ENCODE results near the gene IRF2BP1.

IRF2BP1 gene

DNA sequence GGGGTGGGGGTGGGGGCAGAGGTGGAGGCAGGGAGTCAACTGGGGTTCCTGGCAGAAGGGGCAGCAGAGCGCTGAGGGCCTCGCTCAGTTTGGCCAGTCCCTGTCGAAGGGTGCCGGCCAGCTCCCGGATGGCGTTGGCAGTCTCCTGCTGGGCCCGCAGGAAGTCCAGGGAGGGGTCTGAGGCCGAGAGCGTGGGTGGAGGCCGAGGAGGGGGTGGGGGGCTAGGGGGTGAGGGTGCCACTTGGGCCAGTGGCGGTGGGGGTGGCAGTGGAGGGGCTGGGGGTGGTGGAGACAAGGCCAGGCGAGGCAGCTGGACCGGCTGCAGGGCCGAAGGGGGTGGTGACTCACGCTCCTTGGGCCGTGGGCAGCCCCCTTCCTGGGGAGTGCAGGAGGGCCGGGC lies 4.9 kb upstream of the IRF2BP1 start:
- peaks cover 8% of the 10 kb centered on the region for H3K4me1 ChIP-seq (ENCODE audit: control insufficient read depth, insufficient read depth, low read length, poor library complexity, severe bottlenecking)
- no peak overlapping the region for H3K27ac ChIP-seq (ENCODE audit: insufficient read depth, low read length, poor library complexity, severe bottlenecking)

DNA sequence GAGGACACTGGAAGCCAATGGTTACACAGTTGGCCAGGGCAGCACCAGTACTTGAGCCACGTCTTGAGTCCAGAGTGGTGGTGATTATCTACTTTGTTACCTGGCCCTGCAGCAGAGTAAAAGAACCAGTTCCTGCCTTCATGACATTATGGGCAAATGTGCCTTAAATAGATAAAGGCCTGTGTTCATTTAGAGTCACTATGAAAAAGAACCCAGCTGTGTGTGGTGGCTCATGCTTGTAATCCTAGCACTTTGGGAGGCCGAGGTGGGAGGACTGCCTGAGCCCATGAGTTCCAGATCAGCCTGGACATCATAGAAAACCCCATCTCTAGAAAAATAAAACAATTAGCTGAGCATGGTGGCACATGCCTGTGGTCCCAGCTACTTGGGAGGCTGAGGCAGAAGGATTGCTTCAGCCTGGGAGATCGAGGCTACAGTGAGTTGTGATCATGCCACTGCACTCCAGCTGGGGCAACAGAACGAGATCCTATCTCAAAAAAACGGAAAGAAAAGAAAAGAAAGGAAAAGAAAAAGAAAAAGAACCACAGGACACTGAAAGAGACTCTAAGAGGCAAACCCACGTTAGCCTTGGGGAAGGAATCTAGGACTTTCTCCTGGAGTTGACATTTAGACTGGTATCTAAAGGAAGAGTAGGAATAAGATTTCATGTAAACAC lies 3.4 kb upstream of the IRF2BP1 start:
- H3K4me1 ChIP-seq (ENCODE audit: control insufficient read depth, insufficient read depth, low read length, poor library complexity, severe bottlenecking) = peaks cover 21% of the 10 kb centered on the region
- H3K9me3 ChIP-seq (ENCODE audit: control insufficient read depth, low read length) = no peaks in the 10 kb centered on the region
- no peak for DNase-seq
- H3K27ac ChIP-seq (ENCODE audit: insufficient read depth, low read length, poor library complexity, severe bottlenecking) = no peak overlapping the region
- no peak overlapping the region for H3K4me3 ChIP-seq (ENCODE audit: insufficient read depth, low read depth, low read length, poor library complexity, severe bottlenecking)
- H3K27me3 ChIP-seq (replicated peaks; ENCODE audit: control insufficient read depth, insufficient read depth, low read length, poor library complexity, severe bottlenecking) = no peaks in the 10 kb centered on the region
- no peaks in the 10 kb centered on the region for H3K36me3 ChIP-seq (ENCODE audit: control insufficient read depth, insufficient read depth, low read length)

More for the DNA sequence above, 4.9 kb upstream of the IRF2BP1 start:
- Histone ChIP-seq H3K9me3 (ENCODE audit: control insufficient read depth, low read length) (no peaks in the 10 kb centered on the region), H3K4me3 (ENCODE audit: insufficient read depth, low read depth, low read length, poor library complexity, severe bottlenecking) (no peak overlapping the region), H3K27me3 (replicated peaks; ENCODE audit: control insufficient read depth, insufficient read depth, low read length, poor library complexity, severe bottlenecking) (no peaks in the 10 kb centered on the region), H3K36me3 (ENCODE audit: control insufficient read depth, insufficient read depth, low read length) (peaks cover 6% of the 10 kb centered on the region)
- no peak for DNase-seq

DNA sequence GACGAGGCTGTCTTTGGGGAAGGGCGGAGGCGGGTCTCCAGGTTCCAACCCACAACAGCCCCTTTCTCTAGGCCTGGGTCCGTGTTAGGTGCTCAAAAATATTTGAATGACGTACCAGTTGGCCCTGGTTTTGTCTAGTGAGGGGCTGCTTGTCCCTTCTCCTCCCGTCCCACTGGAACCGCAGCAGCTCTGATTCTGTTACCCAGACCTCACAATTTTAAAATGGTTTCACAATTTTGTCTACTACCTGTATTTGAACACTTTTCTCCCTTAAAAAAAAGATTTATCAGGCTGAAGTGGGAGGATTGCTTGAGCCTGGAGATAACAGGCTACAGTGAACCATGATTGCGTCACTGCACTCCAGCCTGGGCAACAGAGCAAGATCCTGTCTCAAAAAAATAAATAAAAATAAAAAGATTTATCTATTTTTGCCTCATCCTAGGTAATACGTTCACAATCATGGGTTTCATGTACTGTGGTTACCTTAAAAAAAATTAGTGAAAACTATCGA lies 1.3 kb upstream of the IRF2BP1 start:
- H3K4me3 ChIP-seq (ENCODE audit: insufficient read depth, low read depth, low read length, poor library complexity, severe bottlenecking) = peak overlapping the region; percentile 67
- no peak for DNase-seq
- no peaks in the 10 kb centered on the region for H3K36me3 ChIP-seq (ENCODE audit: control insufficient read depth, insufficient read depth, low read length)
- no peaks in the 10 kb centered on the region for H3K9me3 ChIP-seq (ENCODE audit: control insufficient read depth, low read length)
- no peaks in the 10 kb centered on the region for H3K27me3 ChIP-seq (replicated peaks; ENCODE audit: control insufficient read depth, insufficient read depth, low read length, poor library complexity, severe bottlenecking)
- peak overlapping the region; percentile 72 for H3K27ac ChIP-seq (ENCODE audit: insufficient read depth, low read length, poor library complexity, severe bottlenecking)
- peaks cover 37% of the 10 kb centered on the region for H3K4me1 ChIP-seq (ENCODE audit: control insufficient read depth, insufficient read depth, low read length, poor library complexity, severe bottlenecking)

DNA sequence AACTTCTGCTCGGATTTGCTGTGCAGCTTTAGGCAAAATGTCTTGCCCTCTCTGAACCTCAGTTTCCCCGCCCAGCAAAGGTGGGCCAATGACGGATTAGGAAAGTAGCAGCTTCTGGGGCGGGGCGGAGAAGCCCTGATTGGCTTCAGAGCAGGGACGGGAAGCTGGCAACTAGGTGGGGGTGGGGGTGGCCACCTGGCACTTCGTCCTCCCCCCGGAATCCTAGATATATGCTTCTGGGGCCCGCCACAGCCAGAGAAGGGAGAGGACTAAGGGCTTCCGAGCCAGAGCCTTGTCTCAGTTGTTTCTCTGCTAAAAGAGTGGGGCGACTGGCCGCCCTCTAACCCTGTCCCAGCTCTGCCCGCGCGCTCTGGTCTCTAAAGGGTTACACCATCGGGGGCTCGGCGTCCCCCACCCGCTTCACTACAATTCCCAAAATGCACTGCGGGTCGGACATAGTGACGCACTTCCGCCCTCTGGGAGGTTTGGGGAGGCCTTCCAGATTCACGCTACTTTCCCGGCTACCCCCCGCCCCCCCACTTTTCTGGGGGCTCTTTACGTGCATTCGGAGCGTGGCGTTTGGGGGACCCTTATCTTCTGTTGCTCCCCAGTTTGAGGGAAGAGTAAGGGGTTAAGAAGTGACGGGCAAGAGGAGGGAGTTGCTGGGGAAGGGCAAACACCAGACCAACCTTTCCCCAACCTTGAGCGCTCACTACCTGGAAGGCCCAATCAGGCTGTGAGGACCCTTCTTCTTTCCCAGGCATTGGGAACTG lies 672 bp upstream of the IRF2BP1 start:
- Histone ChIP-seq H3K9me3 (ENCODE audit: control insufficient read depth, low read length) (no peaks in the 10 kb centered on the region), H3K36me3 (ENCODE audit: control insufficient read depth, insufficient read depth, low read length) (no peaks in the 10 kb centered on the region), H3K27me3 (replicated peaks; ENCODE audit: control insufficient read depth, insufficient read depth, low read length, poor library complexity, severe bottlenecking) (no peaks in the 10 kb centered on the region), H3K4me3 (ENCODE audit: insufficient read depth, low read depth, low read length, poor library complexity, severe bottlenecking) (peak overlapping the region; percentile 67), H3K4me1 (ENCODE audit: control insufficient read depth, insufficient read depth, low read length, poor library complexity, severe bottlenecking) (peaks cover 37% of the 10 kb centered on the region), H3K27ac (ENCODE audit: insufficient read depth, low read length, poor library complexity, severe bottlenecking) (peak overlapping the region; percentile 72)
- DNase-seq = peak; percentile 72 to 82 (median 81)

DNA sequence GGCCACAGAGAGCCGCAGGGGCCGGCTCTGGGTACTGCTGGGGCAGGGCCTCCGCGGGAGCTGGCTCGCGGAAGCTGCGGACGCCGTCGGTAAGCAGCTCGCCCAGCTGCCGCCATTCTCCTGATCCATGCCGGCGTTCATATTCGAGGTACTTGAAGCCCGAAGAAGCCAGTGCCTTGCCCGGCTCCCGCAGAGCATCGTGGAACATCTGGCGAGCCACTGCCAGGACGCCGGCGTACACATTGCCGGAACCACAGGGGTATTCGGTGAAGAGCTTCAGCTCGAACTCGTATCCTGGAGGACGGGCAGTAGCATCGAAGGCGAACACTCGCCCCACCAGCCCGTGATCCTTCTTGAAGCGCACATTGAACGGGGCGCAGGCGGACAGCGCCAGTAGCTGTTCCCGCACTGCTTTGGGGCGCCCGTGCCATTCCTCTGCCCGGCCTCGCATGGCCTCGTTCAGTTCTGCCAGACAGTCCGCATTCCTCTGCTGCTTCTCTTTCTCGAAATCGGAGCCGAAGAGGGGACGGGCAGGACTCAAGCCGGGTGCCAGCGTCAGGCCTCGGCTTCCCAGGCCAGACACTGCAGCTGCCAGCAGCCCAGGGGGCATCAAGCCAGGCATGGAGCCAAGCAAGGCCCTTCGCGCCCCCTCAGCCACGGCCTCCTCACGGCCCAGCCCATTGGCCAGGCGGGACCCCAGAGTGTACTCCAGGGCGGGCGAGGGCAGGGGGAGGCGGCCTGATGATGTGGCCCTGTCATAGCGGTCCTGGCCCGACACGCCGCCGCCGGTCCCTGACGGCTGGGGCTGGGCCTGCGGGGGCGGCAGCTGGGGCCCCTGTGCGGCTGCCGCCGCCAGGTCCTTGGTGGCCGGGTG lies 1.0 kb downstream of the IRF2BP1 start:
- Histone ChIP-seq H3K9me3 (ENCODE audit: control insufficient read depth, low read length) (no peaks in the 10 kb centered on the region), H3K4me3 (ENCODE audit: insufficient read depth, low read depth, low read length, poor library complexity, severe bottlenecking) (peak overlapping the region; percentile 67), H3K27me3 (replicated peaks; ENCODE audit: control insufficient read depth, insufficient read depth, low read length, poor library complexity, severe bottlenecking) (no peaks in the 10 kb centered on the region), H3K36me3 (ENCODE audit: control insufficient read depth, insufficient read depth, low read length) (no peaks in the 10 kb centered on the region), H3K4me1 (ENCODE audit: control insufficient read depth, insufficient read depth, low read length, poor library complexity, severe bottlenecking) (peaks cover 37% of the 10 kb centered on the region), H3K27ac (ENCODE audit: insufficient read depth, low read length, poor library complexity, severe bottlenecking) (peak overlapping the region; percentile 72)
- no peak for DNase-seq

DNA sequence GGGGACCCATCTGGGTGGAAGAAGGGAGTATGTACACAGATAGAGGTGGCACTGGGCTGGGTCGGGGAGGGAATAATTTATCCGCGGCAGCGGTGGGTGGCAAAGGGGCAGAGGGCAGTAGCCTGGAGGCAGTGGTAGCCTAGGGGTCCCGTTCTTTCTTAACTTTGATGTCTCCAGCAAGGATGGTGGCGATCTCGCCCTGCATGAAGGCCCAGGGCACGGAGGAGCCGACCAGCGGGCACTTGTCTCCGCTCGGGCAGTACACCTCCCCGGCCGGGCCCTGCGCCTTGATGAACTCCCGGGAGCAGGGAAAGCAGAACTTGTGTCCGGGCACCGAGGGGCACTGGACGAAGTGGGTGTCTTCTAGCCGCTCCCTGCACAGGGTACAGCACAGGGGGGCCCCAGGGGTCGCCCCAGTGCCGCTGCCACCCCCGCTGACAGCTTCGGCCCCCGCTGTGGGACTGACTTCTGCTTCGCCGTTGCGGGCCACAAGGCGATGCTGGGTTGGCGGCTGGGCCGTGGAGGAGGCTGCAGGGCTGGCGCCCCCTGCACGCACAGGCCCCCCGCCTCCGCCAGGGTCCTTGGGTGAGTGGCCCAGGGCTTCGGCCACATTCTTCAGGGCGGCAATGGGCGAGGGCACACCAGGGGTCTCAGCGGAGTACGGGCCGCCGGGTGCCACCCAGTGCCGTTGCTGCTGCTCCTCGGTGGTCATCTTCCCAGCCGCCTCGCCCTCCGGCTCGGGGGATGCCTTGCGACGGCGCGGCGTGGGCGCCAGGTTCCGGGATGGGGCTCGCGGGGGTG lies 1.9 kb downstream of the IRF2BP1 start:
- Histone ChIP-seq H3K36me3 (ENCODE audit: control insufficient read depth, insufficient read depth, low read length) (no peaks in the 10 kb centered on the region), H3K4me3 (ENCODE audit: insufficient read depth, low read depth, low read length, poor library complexity, severe bottlenecking) (no peak overlapping the region), H3K9me3 (ENCODE audit: control insufficient read depth, low read length) (no peaks in the 10 kb centered on the region), H3K27ac (ENCODE audit: insufficient read depth, low read length, poor library complexity, severe bottlenecking) (no peak overlapping the region), H3K27me3 (replicated peaks; ENCODE audit: control insufficient read depth, insufficient read depth, low read length, poor library complexity, severe bottlenecking) (no peaks in the 10 kb centered on the region), H3K4me1 (ENCODE audit: control insufficient read depth, insufficient read depth, low read length, poor library complexity, severe bottlenecking) (peaks cover 37% of the 10 kb centered on the region)
- DNase-seq = no peak

DNA sequence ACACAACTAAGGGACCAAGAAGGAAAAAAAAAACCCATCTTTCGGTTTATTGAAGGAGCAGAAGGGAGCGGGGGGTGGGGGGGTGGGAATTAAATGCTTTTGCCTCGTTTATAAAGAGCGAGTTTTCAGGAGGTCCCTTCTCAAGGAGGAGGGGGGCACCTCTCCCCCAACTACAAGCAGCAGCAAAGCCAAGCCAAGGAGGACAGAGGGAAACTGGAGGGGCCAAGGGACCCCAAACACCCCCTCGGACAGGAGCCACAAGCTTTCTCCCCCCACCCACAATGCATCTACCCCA lies 2.4 kb downstream of the IRF2BP1 start:
- Histone ChIP-seq H3K9me3 (ENCODE audit: control insufficient read depth, low read length) (no peaks in the 10 kb centered on the region), H3K27me3 (replicated peaks; ENCODE audit: control insufficient read depth, insufficient read depth, low read length, poor library complexity, severe bottlenecking) (no peaks in the 10 kb centered on the region), H3K4me3 (ENCODE audit: insufficient read depth, low read depth, low read length, poor library complexity, severe bottlenecking) (no peak overlapping the region), H3K4me1 (ENCODE audit: control insufficient read depth, insufficient read depth, low read length, poor library complexity, severe bottlenecking) (peaks cover 37% of the 10 kb centered on the region), H3K36me3 (ENCODE audit: control insufficient read depth, insufficient read depth, low read length) (no peaks in the 10 kb centered on the region), H3K27ac (ENCODE audit: insufficient read depth, low read length, poor library complexity, severe bottlenecking) (no peak overlapping the region)
- DNase-seq = no peak

DNA sequence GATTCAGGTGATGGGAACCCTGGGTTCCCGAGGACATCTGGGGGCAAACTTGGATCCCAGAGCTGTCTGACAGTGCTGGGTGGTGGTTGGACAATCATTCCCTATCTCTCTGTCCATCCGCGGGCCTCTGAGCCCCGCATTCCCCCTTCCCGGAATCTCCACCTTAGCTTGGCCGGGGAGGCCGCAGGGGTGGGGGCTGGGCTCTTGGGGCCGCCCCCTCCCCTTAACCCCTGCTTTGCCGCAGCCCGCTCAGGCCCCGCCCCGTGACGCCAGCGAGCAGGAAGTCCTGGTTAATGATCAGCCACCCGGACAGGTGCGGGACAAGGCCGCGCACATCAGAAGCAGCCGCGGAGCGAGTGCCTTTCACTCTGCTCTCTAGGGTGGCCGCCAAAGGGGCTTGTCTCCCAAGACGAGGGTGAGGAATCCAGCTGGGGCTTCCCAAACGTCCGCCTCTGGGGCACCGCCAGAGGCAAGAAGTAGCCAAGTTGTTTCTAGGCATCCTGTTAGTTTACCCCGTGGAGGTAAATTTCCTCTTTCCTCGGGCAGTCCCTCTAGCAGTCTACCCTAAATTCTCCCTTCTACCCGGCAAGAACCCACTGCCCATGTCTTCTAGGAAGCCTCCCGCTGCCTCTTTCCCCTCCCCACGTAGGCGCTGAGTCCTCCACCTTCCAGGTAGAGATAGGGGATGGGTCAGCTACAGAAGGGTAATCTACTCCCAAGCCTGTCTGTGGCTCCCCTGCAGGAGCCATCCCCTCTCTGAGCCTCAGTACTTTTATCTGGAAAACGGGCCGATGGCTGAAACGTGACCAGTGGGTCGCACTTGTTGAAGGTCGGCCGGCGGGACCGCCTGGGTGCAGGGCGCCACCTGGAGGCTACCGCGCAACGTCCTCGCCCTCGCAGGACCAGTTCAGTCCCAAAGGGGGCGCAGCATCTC lies 3.0 kb downstream of the IRF2BP1 start:
- no peaks in the 10 kb centered on the region for H3K36me3 ChIP-seq (ENCODE audit: control insufficient read depth, insufficient read depth, low read length)
- no peaks in the 10 kb centered on the region for H3K9me3 ChIP-seq (ENCODE audit: control insufficient read depth, low read length)
- DNase-seq = peak; percentile 66 to 73 (median 71)
- H3K4me1 ChIP-seq (ENCODE audit: control insufficient read depth, insufficient read depth, low read length, poor library complexity, severe bottlenecking) = peaks cover 37% of the 10 kb centered on the region
- H3K4me3 ChIP-seq (ENCODE audit: insufficient read depth, low read depth, low read length, poor library complexity, severe bottlenecking) = peak overlapping the region; percentile 24
- H3K27me3 ChIP-seq (replicated peaks; ENCODE audit: control insufficient read depth, insufficient read depth, low read length, poor library complexity, severe bottlenecking) = no peaks in the 10 kb centered on the region
- H3K27ac ChIP-seq (ENCODE audit: insufficient read depth, low read length, poor library complexity, severe bottlenecking) = no peak overlapping the region

Data from effector memory CD4-positive, alpha-beta T cell (primary cell).